Fibroblast of skin of right biceps (primary cell): ENCODE results near the gene IGSF9.

Experiments used
- DNase-seq: peaks from one replicate; pipeline ENCODE4 v3.0.0-alpha.2; 2013

The IGSF9 gene

GRCh38 chr1:159944623-159945455, 574 bp downstream of the IGSF9 start:
- DNase-seq, result no peak

- DNase-seq, result no peak
Observed at GRCh38 chr1:159943908-159944622, 1.3 kb downstream of the IGSF9 start.

- no peak for DNase-seq
Observed at GRCh38 chr1:159943278-159943640, 2.2 kb downstream of the IGSF9 start.

- no peak for DNase-seq
Observed at GRCh38 chr1:159942632-159943277, 2.7 kb downstream of the IGSF9 start.

GRCh38 chr1:159941591-159942560, 3.5 kb downstream of the IGSF9 start:
- DNase-seq, result no peak

GRCh38 chr1:159941141-159941540, 4.3 kb downstream of the IGSF9 start:
- DNase-seq, result no peak

GRCh38 chr1:159940006-159940620, 5.3 kb downstream of the IGSF9 start:
- DNase-seq, result no peak

GRCh38 chr1:159939678-159940002, 5.8 kb downstream of the IGSF9 start:
- DNase-seq, result no peak

GRCh38 chr1:159938905-159939677, 6.3 kb downstream of the IGSF9 start:
- no peak for DNase-seq

- DNase-seq, result no peak
Observed at GRCh38 chr1:159938211-159938852, 7.1 kb downstream of the IGSF9 start.

- DNase-seq, result no peak
Observed at GRCh38 chr1:159937054-159937750, 8.2 kb downstream of the IGSF9 start.

- DNase-seq, result peak; percentile 41
Observed at GRCh38 chr1:159936273-159936904, 9.0 kb downstream of the IGSF9 start.

- no peak for DNase-seq
Observed at GRCh38 chr1:159935719-159936272, 9.6 kb downstream of the IGSF9 start.

GRCh38 chr1:159935305-159935704, 10.1 kb downstream of the IGSF9 start:
- DNase-seq, result no peak

- DNase-seq, result no peak
Observed at GRCh38 chr1:159934136-159935039, 11.0 kb downstream of the IGSF9 start.

GRCh38 chr1:159933347-159933746, 12.1 kb downstream of the IGSF9 start:
- no peak for DNase-seq

- DNase-seq, result no peak
Observed at GRCh38 chr1:159932296-159933285, 12.8 kb downstream of the IGSF9 start.
